Measurements from ENCODE around the gene UBE2G1. TPM values are rescaled to one million over a fixed set of nuclear protein-coding genes. Genes with fewer than 3 reads are reported as not detected.
A peak's percentile ranks its signal among the peaks of the same experiment; 100 is the strongest.

Gene UBE2G1
- polyA plus RNA-seq, 2 donors = 28.4 to 45.7 TPM

DNA sequence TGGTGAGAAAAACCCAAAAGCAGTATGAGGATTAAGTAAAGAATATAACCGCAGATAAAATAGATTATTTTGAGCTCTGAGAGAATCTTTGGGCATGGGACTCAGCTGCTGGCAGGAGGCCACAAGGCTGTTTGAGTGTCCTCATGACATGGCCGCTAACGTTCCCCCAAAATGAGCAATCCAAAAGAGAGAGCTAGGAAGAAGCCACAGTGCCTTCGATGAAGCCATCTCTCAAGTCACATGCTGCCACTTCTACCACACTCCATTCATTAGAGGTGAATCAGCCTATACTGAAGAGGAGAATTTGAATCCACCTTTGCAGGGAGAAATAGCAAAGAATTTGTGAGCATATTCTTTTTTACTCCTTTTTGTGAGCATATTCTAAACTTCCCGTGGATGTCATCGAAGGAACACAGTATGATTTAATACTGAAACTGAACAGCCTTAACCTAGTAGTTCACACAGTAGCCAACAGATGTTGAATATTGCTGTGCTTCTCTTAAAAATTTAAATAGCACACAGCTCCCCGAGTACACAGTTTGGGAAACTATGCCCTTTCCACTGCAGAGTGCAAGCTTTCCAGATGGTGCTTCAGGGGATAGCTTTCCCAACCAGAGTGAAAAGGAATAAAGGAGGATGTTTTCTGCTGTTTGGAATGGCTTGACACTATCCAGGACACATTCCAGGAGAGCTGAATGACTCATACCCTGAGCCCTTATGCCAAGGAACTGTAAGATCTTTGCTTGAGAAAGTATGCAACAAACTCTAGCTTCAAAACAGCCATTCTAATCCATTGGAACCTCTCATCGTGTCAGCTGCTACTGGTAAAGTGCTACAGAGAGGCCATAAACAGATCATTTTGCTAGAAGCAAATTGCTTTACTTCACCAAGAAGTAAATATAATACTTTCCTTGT lies 136.6 kb downstream of the UBE2G1 start:
- WGBS, 2 donors = 33 to 52% methylated on average over 8 of the region's 8 CpGs
- Histone ChIP-seq H3K27me3 (ENCODE audit: control insufficient read depth in 1 of 2, insufficient read depth in 2 of 2, low read length in 2 of 2) (no peaks in the 10 kb centered on the region), H3K27ac (ENCODE audit: low read depth in 2 of 2, low read length in 1 of 2) (peak overlapping the region; percentile 54 to 78), H3K4me3 (ENCODE audit: low read depth in 1 of 2, low read length in 2 of 2) (no peak overlapping the region), H3K4me1 (ENCODE audit: control insufficient read depth in 2 of 2, insufficient read depth in 2 of 2, low read length in 1 of 2) (no peaks in the 10 kb centered on the region), H3K36me3 (ENCODE audit: control insufficient read depth in 2 of 2, insufficient read depth in 2 of 2, low read length in 1 of 2) (peaks cover 0 to 5% of the 10 kb centered on the region in 2 donors), H3K9me3 (ENCODE audit: control insufficient read depth in 2 of 2, insufficient read depth in 1 of 2, low read depth in 1 of 2, low read length in 1 of 2) (no peaks in the 10 kb centered on the region)

DNA sequence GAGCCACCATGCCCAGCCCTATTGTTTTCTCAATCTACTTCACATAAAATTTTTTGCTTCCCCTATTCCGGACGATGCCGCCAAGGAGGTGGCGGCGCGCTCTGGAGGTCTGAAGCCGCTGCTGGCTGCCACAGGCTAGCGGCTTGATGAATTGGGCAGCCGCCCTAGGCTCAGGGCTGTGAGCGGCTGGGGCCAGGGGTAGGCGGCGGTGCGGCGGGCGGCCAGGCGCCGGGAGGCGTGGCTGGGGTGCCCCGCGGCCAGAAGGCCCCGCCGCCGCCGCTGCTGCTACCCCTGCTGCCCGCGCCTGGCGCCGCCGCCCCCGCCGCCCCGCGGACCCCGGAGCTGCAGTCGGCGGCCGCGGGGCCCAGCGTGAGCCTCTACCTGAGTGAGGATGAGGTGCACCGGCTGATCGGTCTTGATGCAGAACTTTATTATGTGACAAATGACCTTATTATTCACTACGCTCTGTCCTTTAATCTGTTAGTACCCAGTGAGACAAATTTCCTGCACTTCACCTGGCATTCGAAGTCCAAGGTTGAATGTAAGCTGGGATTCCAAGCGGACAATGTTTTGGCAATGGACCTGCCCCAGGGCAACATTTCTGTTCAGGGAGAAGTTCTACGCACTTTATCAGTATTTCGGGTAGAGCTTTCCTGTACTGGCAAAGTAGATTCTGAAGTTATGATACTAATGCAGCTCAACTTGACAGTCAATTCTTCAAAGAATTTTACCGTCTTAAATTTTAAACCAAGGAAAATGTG lies 144.4 kb downstream of the UBE2G1 start:
- WGBS, 2 donors = 92% methylated on average over 46 to 47 of the region's 47 CpGs
- H3K36me3 ChIP-seq (ENCODE audit: control insufficient read depth in 2 of 2, insufficient read depth in 2 of 2, low read length in 1 of 2) = no peaks in the 10 kb centered on the region
- no peak overlapping the region for H3K4me3 ChIP-seq (ENCODE audit: low read depth in 1 of 2, low read length in 2 of 2)
- no peak overlapping the region for H3K27ac ChIP-seq (ENCODE audit: low read depth in 2 of 2, low read length in 1 of 2)
- H3K4me1 ChIP-seq (ENCODE audit: control insufficient read depth in 2 of 2, insufficient read depth in 2 of 2, low read length in 1 of 2) = no peaks in the 10 kb centered on the region
- no peaks in the 10 kb centered on the region for H3K9me3 ChIP-seq (ENCODE audit: control insufficient read depth in 2 of 2, insufficient read depth in 1 of 2, low read depth in 1 of 2, low read length in 1 of 2)
- H3K27me3 ChIP-seq (ENCODE audit: control insufficient read depth in 1 of 2, insufficient read depth in 2 of 2, low read length in 2 of 2) = no peaks in the 10 kb centered on the region

DNA sequence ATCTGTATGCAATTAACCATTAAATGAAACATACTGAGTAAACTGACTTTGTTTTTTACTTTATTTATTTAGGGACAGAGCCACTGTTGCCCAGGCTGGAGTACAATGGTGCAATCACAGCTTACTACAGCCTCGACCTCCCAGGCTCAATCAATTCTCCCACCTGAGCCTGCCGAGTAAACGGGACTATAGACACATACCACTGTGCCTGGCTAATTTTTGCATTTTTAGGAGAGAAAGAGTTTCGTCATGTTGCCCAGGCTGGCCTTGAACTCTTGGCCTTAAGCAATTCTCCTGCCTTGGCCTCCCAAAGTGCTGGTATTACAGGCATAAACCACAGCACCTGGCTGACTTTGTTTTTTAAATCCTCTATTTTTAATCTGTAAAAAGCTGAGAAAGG lies 145.3 kb downstream of the UBE2G1 start:
- 82 to 86% methylated on average over 4 of the region's 4 CpGs for WGBS, 2 donors
- Histone ChIP-seq H3K27ac (ENCODE audit: low read depth in 2 of 2, low read length in 1 of 2) (no peak overlapping the region), H3K9me3 (ENCODE audit: control insufficient read depth in 2 of 2, insufficient read depth in 1 of 2, low read depth in 1 of 2, low read length in 1 of 2) (no peaks in the 10 kb centered on the region), H3K27me3 (ENCODE audit: control insufficient read depth in 1 of 2, insufficient read depth in 2 of 2, low read length in 2 of 2) (no peaks in the 10 kb centered on the region), H3K4me1 (ENCODE audit: control insufficient read depth in 2 of 2, insufficient read depth in 2 of 2, low read length in 1 of 2) (no peaks in the 10 kb centered on the region), H3K36me3 (ENCODE audit: control insufficient read depth in 2 of 2, insufficient read depth in 2 of 2, low read length in 1 of 2) (peaks cover 0 to 2% of the 10 kb centered on the region in 2 donors), H3K4me3 (ENCODE audit: low read depth in 1 of 2, low read length in 2 of 2) (no peak overlapping the region)

DNA sequence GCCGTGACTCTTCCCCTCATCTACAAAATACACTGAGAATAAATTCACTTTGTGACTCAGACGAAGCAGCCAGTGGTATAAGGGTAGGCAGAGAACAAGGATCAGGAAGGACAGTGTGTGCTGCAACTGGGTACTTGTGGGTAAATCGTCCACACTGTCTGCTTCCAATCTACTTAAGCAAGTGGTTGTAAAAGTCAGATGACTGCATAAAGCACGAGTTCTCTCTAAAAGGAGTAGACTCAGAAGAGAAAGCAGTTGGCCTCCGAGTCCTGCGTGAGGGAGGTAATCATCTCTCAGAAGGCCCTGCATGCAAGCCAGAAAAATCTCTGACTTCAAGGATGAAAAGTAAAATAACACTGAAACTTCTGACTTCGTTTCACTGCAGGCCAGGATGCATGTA lies 145.8 kb downstream of the UBE2G1 start:
- Histone ChIP-seq H3K4me1 (ENCODE audit: control insufficient read depth in 2 of 2, insufficient read depth in 2 of 2, low read length in 1 of 2) (no peaks in the 10 kb centered on the region), H3K4me3 (ENCODE audit: low read depth in 1 of 2, low read length in 2 of 2) (no peak overlapping the region), H3K27ac (ENCODE audit: low read depth in 2 of 2, low read length in 1 of 2) (peak overlapping the region in 1 of 2 donors; percentile 36), H3K9me3 (ENCODE audit: control insufficient read depth in 2 of 2, insufficient read depth in 1 of 2, low read depth in 1 of 2, low read length in 1 of 2) (no peaks in the 10 kb centered on the region), H3K27me3 (ENCODE audit: control insufficient read depth in 1 of 2, insufficient read depth in 2 of 2, low read length in 2 of 2) (no peaks in the 10 kb centered on the region), H3K36me3 (ENCODE audit: control insufficient read depth in 2 of 2, insufficient read depth in 2 of 2, low read length in 1 of 2) (peaks cover 0 to 2% of the 10 kb centered on the region in 2 donors)
- 68 to 75% methylated on average over 7 of the region's 7 CpGs for WGBS, 2 donors

Other genes with a start within 250 kb of the UBE2G1 start
- 10 to 100 TPM; 11.3 to 18.3 TPM for gene ZZEF1, start 223.6 kb downstream of the UBE2G1 start, polyA plus RNA-seq
- 10 to 100 TPM; 11.0 to 11.5 TPM for gene CYB5D2, start 223.5 kb downstream of the UBE2G1 start, polyA plus RNA-seq
- 10 to 100 TPM; 10.0 to 11.2 TPM for gene ANKFY1, start 102.7 kb downstream of the UBE2G1 start, polyA plus RNA-seq
- gene SPNS3, start 67.3 kb upstream of the UBE2G1 start, polyA plus RNA-seq = 1 to 10 TPM in 1 of 2 donors, under 1 TPM in 1; 0.36 to 1.3 TPM
- 100 to 1,000 TPM in 1 of 2 donors, 10 to 100 TPM in 1; 95.3 to 238 TPM for gene SPNS2, start 132.2 kb upstream of the UBE2G1 start, polyA plus RNA-seq
- gene MYBBP1A, start 188.7 kb upstream of the UBE2G1 start, polyA plus RNA-seq = 10 to 100 TPM; 32.6 to 44.8 TPM
- gene GGT6, start 193.9 kb upstream of the UBE2G1 start, polyA plus RNA-seq = 10 to 100 TPM; 49.5 to 72.3 TPM
- 1 to 10 TPM in 1 of 2 donors, under 1 TPM in 1; 0.53 to 1.4 TPM for gene SMTNL2, start 217.9 kb upstream of the UBE2G1 start, polyA plus RNA-seq